OCI-LY1 (cell line): ENCODE results near the gene TNFRSF14.

Source experiments
- EZH2 ChIP-seq: fragments of 200-600 bp; sonication (generic), shearing (Covaris generic); IDR thresholded peaks from 2 replicates; pipeline ENCODE4 v1.8.0; 2017; ENCODE audit warnings: borderline replicate concordance, mixed run types, mild to moderate bottlenecking, antibody characterized with exemption, low read length, moderate library complexity, mixed read lengths
- TF ChIP-seq, protein P1 (sequence below): fragments of 200-600 bp; sonication (generic), shearing (Covaris generic); IDR thresholded peaks from 2 replicates; pipeline ENCODE4 v1.5.1; 2017; ENCODE audit warnings: mild to moderate bottlenecking, antibody characterized with exemption, low read length, moderate library complexity, mixed read lengths

DNA sequence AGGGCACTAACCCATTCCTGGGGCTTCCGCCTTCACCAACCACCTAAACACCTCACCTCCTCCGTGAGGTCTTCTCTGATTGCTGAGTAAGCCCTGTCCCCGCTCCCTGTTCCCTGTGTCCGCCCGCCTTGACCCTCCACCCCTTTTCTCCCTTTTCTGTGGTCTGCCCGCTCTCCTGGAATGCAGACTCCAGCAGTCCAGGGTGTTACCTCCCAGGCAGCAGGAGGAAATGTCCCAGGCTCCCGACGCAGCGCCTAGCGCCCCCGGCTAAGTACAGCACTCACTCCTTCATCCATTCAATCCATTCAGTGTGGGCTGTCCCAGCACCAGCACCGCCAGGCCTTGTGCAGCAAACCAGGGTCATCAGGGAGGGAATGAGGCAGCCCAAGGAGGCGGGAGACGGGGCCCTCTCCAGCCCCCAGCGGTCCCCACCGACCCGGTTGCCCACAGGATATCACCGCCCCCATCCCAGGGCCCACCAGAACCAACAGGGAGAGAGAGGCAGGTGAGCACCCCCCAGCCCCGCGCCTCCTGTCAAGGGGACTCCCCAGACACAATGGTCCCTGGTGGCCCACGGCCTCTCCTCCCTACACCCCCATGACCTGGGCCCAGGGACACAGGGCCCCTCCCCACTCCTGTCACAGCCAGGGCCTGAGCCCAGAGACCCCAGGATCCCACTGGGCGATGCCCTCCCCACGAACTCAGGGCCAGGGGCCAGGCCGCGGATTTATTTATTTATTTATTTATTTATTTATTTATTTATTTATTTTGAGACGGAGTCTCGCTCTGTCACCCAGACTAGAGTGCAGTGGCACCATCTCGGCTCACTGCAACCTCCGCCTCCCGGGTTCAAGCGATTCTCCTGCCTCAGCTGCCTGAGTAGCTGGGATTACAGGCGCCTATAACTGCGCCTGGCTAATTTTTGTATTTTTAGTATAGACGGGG, 10.2 kb downstream of the TNFRSF14 start:
- TF ChIP-seq, protein P1, sequence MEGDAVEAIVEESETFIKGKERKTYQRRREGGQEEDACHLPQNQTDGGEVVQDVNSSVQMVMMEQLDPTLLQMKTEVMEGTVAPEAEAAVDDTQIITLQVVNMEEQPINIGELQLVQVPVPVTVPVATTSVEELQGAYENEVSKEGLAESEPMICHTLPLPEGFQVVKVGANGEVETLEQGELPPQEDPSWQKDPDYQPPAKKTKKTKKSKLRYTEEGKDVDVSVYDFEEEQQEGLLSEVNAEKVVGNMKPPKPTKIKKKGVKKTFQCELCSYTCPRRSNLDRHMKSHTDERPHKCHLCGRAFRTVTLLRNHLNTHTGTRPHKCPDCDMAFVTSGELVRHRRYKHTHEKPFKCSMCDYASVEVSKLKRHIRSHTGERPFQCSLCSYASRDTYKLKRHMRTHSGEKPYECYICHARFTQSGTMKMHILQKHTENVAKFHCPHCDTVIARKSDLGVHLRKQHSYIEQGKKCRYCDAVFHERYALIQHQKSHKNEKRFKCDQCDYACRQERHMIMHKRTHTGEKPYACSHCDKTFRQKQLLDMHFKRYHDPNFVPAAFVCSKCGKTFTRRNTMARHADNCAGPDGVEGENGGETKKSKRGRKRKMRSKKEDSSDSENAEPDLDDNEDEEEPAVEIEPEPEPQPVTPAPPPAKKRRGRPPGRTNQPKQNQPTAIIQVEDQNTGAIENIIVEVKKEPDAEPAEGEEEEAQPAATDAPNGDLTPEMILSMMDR: no peak
- no peak for TF ChIP-seq EZH2
